Fibroblast of the aortic adventitia (primary cell): ENCODE data around the gene BICD2. TPM values are rescaled to one million over a fixed set of nuclear protein-coding genes. Genes with fewer than 3 reads are reported as not detected.

ENCODE experiments used
- DNase-seq: peaks from one replicate; pipeline ENCODE4 v3.0.0-alpha.2; 2010; ENCODE audit warnings: low read depth
- H3K4me3 ChIP-seq: 2 replicates; pipeline ENCODE4 v1.5.1; 2011; ENCODE audit warnings: low read depth, mild to moderate bottlenecking, control low read depth, low read length, moderate library complexity
- total RNA-seq: library from RNA; depleted of rRNA; stranded (reverse); fragments of >200 nt; gene quantifications from 2 replicates; pipeline ENCODE4 v1.2.3, GENCODE V29; 2012; ENCODE audit warnings: low replicate concordance
- TF ChIP-seq, protein P1 (sequence below): IDR thresholded peaks from 2 replicates; pipeline ENCODE4 v1.5.1; 2011; ENCODE audit warnings: mild to moderate bottlenecking, low read length, control low read depth, inconsistent platforms; ENCODE audit not compliant: insufficient read depth

Gene BICD2
- total RNA-seq, 1 donor = 39.7 TPM

DNA sequence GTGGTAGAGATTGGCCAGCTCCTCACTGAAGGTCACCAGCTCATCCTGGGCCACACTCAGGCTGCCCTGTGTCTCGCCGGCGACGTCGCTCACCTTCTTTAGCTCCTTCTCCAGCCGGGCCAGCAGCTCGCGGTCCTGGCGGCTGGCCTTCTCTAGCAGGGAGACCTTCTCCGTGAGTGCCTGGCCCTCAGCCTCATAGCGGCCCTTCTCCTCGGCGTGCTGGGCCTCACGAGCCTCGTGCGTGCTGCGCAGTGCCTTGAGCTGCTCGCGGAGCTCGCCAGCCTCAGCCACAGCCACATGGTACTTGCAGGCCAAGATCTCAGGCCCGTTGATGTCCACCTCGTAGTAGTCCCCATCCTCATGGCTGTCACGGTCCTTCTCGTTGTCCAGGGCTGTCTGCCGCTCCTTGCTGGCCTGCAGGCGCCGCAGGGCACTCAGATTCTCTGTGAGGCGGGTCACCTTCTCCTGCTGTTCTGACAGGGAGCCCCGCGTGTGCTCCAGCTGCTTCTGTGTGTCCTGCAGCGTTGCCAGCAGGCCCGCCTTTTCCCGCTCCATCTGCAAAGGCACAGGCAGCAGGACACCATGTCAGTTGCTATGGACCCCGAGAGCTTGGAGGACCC, 45.5 kb downstream of the BICD2 start:
- H3K4me3 ChIP-seq = no peak overlapping the region
- DNase-seq = no peak
- TF ChIP-seq, protein P1, sequence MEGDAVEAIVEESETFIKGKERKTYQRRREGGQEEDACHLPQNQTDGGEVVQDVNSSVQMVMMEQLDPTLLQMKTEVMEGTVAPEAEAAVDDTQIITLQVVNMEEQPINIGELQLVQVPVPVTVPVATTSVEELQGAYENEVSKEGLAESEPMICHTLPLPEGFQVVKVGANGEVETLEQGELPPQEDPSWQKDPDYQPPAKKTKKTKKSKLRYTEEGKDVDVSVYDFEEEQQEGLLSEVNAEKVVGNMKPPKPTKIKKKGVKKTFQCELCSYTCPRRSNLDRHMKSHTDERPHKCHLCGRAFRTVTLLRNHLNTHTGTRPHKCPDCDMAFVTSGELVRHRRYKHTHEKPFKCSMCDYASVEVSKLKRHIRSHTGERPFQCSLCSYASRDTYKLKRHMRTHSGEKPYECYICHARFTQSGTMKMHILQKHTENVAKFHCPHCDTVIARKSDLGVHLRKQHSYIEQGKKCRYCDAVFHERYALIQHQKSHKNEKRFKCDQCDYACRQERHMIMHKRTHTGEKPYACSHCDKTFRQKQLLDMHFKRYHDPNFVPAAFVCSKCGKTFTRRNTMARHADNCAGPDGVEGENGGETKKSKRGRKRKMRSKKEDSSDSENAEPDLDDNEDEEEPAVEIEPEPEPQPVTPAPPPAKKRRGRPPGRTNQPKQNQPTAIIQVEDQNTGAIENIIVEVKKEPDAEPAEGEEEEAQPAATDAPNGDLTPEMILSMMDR = no peak

DNA sequence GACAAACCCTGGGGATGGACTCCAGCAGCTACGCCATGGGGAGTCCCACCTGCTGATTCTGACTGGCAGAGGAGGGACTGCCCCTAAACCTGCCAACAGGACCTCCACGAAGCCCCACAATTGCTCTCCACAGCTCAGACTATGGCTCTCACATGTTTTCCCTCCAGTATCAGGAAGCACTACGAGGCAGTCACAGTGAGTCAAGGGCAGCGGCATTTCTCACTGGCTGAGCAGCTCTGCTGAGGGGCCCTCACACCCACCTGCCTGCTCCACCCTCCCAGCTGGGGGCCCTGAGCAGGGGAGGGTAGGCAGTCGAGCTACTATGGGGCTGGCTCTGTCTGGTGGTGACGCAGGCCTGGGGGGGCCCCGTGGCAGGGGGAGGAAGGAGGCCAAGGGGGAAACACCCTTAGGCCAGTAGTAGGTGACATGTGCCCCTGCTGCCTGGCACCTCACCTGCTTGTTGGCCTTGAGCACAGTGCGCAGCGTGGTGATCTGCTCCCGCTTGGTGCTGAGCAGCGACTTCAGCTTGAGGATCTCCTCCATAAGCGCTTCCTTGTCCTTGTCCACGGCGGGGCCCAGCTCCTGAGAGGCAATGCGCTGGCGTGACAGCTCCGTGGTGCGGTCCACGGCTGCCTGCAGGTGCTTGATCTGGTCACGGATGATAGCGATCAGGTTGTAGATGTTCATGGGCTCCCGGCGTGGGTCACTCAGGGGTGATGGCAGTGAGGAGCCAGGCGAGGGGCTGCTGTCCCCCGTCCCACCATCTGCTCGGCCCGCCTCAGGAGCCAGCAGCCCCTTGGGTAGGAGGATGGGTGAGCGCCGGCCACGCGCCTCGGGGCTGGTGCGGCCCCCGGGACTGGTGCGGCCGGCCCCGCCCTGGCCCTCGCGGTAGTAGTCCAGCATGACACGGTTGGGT, 46.3 kb downstream of the BICD2 start:
- TF ChIP-seq, protein P1 = no peak
- no peak overlapping the region for H3K4me3 ChIP-seq
- no peak for DNase-seq

DNA sequence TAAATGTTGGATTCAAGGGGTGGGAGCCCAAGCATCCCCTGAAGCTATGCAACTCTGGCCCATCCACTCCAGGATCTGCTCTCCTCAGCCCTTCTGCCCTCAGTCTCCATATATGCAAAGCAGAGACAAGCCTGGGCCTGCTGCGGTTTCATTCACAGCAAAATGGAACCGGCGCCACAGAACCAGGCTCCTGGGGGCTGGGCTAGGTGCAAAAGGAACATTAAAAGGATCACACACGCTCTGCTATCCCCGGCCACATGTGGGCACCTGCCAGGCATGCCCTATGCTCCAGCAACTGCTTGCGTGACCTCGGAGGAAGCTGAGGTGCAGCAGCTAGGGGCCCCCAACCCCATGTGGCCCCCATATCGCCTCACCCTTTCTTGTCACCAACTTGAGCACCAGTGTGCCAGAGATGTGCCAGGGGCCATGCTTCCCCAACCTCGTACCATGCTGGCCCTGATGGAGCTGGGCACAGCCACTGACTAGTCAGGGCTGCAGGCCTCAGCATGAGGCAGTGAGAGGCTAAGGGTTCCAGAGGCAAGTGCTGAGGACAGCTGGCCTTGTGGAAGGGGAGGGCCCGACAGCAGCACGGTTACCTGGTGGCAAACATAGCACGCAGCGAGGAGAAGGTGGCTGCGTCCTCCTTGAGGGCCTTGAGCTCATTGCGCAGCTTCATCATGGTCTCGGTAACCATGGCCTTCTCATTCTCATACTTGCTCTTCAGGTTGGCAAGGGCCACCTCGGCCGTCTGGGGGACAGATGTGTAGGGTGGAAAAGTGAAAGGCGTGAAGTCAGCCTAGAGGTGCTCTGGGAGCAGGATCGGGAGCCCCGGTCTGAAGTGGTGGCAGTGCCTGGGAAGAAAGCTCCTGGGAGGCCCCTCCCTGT, 47.2 kb downstream of the BICD2 start:
- no peak overlapping the region for H3K4me3 ChIP-seq
- TF ChIP-seq, protein P1 = no peak
- no peak for DNase-seq

DNA sequence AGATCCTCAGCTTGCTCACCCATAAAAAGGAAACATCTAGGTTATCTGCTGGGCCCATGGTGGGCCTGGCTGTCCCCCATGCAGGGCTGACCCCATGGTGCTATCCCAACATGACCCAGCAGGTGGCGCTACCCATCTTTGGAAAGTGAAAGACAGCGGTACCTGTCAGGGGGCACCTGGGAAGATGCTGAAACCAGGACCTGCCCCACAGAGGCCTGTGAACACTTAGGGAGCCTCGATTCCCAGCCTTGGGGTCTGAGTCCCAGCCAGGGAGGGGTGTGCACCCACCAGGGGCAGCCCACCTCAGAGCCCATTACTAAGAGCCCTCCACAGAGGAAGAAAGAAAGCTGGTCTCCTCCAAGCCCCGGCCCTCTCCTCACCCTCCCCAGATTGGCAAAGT, 48.1 kb downstream of the BICD2 start:
- DNase-seq = peak; percentile 46
- H3K4me3 ChIP-seq = no peak overlapping the region
- TF ChIP-seq, protein P1 = peak; percentile 94

DNA sequence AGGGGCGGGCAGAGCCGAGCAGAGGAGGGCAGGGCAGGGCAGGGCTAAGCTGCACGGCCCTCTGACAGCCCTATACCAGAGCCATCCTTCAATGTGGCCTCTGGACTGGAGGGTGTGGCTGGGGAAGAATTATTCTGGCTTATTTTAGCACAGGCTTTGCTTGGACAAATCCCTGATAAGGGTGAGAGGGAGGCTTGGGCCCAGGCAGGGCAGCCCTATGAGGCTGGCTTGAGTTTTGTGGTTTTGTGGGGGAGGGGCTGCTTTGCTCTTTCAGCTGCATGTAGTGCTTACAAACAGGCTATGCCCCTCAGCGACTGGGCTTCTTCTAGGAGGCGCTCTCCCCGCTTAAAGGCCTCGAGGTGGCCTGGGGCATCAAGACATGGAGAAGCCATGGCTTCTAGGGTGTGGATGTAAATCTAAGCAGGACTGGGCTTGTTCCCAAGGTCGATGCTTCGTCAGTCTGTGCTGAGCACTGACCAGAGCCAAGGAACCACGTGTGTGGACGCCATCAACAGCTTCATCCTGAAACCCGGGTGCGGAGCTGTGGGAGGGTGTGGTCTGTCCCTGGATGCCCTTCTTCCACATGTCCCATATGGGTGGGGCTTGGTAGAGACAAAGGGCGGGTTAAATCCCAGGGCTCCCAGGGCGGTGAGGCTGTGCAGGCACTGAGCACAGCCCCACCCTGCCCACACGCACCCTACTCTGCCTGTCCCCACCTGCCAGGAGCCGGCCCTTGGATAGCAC, 49.0 kb downstream of the BICD2 start:
- TF ChIP-seq, protein P1 = no peak
- H3K4me3 ChIP-seq = no peak overlapping the region
- peak; percentile 93 for DNase-seq

DNA sequence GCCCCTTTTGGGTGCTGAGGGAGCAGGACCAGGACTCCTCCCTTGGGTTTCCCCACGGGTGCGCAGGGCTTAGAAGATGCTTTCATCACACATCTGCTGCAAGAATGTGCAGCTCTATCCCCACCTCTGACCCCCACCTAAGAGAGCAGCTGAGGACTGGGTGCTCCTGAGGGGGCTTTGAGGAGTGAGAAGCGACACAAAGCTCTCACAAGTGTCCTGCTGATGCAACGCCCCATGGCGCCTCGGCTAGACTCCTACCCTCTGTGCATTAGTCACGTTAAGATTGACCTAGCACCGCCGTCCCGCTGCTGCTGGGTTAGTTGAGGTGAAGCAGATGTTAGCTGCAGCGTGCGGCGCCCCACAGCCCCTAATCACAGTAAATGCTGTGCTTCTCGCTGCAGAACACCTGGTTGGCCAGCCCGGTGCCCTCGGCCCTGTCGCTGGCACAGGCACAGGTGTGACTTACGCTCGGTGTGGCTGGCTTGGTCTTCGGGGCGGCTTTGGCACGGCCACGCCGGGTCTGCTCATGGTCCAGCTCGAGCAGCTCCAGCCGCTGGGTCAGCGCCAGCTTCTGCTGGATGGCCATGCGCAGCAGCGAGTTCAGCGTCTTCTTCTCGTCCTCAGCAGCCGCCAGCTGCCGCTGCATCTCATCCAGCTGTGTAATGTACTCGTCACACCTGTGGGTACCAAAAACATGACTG, 49.7 kb downstream of the BICD2 start:
- no peak overlapping the region for H3K4me3 ChIP-seq
- TF ChIP-seq, protein P1 = no peak
- DNase-seq = no peak
